ENCODE data around the gene NFYB.

Gene NFYB

GRCh38 chr12:104137902-104138796, at the start of gene NFYB:
NFYB (minus strand) TSS chr12:104138210; CDS start chr12:104135453, 2,757 bp downstream.
- H3K4me3 ChIP-seq (ENCODE audit: low read depth, low read length), result peak within 1 kb of the TSS; percentile 93
- H3K9me3 ChIP-seq (ENCODE audit: control insufficient read depth, insufficient read depth, low read depth, low read length), result no peaks in the 10 kb centered on the region
- peaks cover 19% of the 10 kb centered on the region for H3K36me3 ChIP-seq (ENCODE audit: control insufficient read depth, insufficient read depth, low read length)
- no peaks in the 10 kb centered on the region for H3K27me3 ChIP-seq (ENCODE audit: control insufficient read depth, insufficient read depth, low read length)
- H3K27ac ChIP-seq (ENCODE audit: low read depth, low read length), result peak within 1 kb of the TSS; percentile 69
- peak within 1 kb of the TSS; percentile 94 for H3K9ac ChIP-seq (ENCODE audit: low read length)
- H3K4me1 ChIP-seq (ENCODE audit: control insufficient read depth, insufficient read depth, low read length), result peaks cover 30% of the 10 kb centered on the region

- H3K9ac ChIP-seq (ENCODE audit: low read length), result no peak overlapping the region
- H3K4me1 ChIP-seq (ENCODE audit: control insufficient read depth, insufficient read depth, low read length), result no peaks in the 10 kb centered on the region
- no peaks in the 10 kb centered on the region for H3K36me3 ChIP-seq (ENCODE audit: control insufficient read depth, insufficient read depth, low read length)
- peaks cover 18% of the 10 kb centered on the region for H3K9me3 ChIP-seq (ENCODE audit: control insufficient read depth, insufficient read depth, low read depth, low read length)
- no peak overlapping the region for H3K27ac ChIP-seq (ENCODE audit: low read depth, low read length)
- H3K27me3 ChIP-seq (ENCODE audit: control insufficient read depth, insufficient read depth, low read length), result no peaks in the 10 kb centered on the region
- no peak overlapping the region for H3K4me3 ChIP-seq (ENCODE audit: low read depth, low read length)
These were observed 49.6 kb upstream of the NFYB start for GRCh38 chr12:104187446-104188155.

GRCh38 chr12:104183443-104183842, 45.4 kb upstream of the NFYB start:
- Histone ChIP-seq H3K4me3 (ENCODE audit: low read depth, low read length) (no peak overlapping the region), H3K4me1 (ENCODE audit: control insufficient read depth, insufficient read depth, low read length) (no peaks in the 10 kb centered on the region), H3K27me3 (ENCODE audit: control insufficient read depth, insufficient read depth, low read length) (no peaks in the 10 kb centered on the region), H3K27ac (ENCODE audit: low read depth, low read length) (no peak overlapping the region), H3K9me3 (ENCODE audit: control insufficient read depth, insufficient read depth, low read depth, low read length) (peaks cover 20% of the 10 kb centered on the region), H3K9ac (ENCODE audit: low read length) (no peak overlapping the region), H3K36me3 (ENCODE audit: control insufficient read depth, insufficient read depth, low read length) (no peaks in the 10 kb centered on the region)

- no peaks in the 10 kb centered on the region for H3K36me3 ChIP-seq (ENCODE audit: control insufficient read depth, insufficient read depth, low read length)
- H3K27me3 ChIP-seq (ENCODE audit: control insufficient read depth, insufficient read depth, low read length), result no peaks in the 10 kb centered on the region
These were observed 44.8 kb upstream of the NFYB start for GRCh38 chr12:104182621-104183378.

GRCh38 chr12:104182144-104182543, 44.1 kb upstream of the NFYB start:
- no peaks in the 10 kb centered on the region for H3K36me3 ChIP-seq (ENCODE audit: control insufficient read depth, insufficient read depth, low read length)
- peaks cover 20% of the 10 kb centered on the region for H3K9me3 ChIP-seq (ENCODE audit: control insufficient read depth, insufficient read depth, low read depth, low read length)
- no peak overlapping the region for H3K4me3 ChIP-seq (ENCODE audit: low read depth, low read length)
- H3K27me3 ChIP-seq (ENCODE audit: control insufficient read depth, insufficient read depth, low read length), result no peaks in the 10 kb centered on the region
- H3K27ac ChIP-seq (ENCODE audit: low read depth, low read length), result no peak overlapping the region
- no peak overlapping the region for H3K9ac ChIP-seq (ENCODE audit: low read length)
- no peaks in the 10 kb centered on the region for H3K4me1 ChIP-seq (ENCODE audit: control insufficient read depth, insufficient read depth, low read length)

More at GRCh38 chr12:104182621-104183378, 44.8 kb upstream of the NFYB start:
- Histone ChIP-seq H3K4me1 (ENCODE audit: control insufficient read depth, insufficient read depth, low read length) (no peaks in the 10 kb centered on the region), H3K27ac (ENCODE audit: low read depth, low read length) (no peak overlapping the region), H3K9ac (ENCODE audit: low read length) (no peak overlapping the region), H3K4me3 (ENCODE audit: low read depth, low read length) (no peak overlapping the region), H3K9me3 (ENCODE audit: control insufficient read depth, insufficient read depth, low read depth, low read length) (peaks cover 20% of the 10 kb centered on the region)

GRCh38 chr12:104181313-104181712, 43.3 kb upstream of the NFYB start:
- no peak overlapping the region for H3K9ac ChIP-seq (ENCODE audit: low read length)
- H3K27me3 ChIP-seq (ENCODE audit: control insufficient read depth, insufficient read depth, low read length), result no peaks in the 10 kb centered on the region
- peaks cover 20% of the 10 kb centered on the region for H3K9me3 ChIP-seq (ENCODE audit: control insufficient read depth, insufficient read depth, low read depth, low read length)
- no peak overlapping the region for H3K4me3 ChIP-seq (ENCODE audit: low read depth, low read length)
- no peaks in the 10 kb centered on the region for H3K4me1 ChIP-seq (ENCODE audit: control insufficient read depth, insufficient read depth, low read length)
- H3K27ac ChIP-seq (ENCODE audit: low read depth, low read length), result no peak overlapping the region
- no peaks in the 10 kb centered on the region for H3K36me3 ChIP-seq (ENCODE audit: control insufficient read depth, insufficient read depth, low read length)

- H3K4me3 ChIP-seq (ENCODE audit: low read depth, low read length), result no peak overlapping the region
- no peak overlapping the region for H3K9ac ChIP-seq (ENCODE audit: low read length)
- H3K27me3 ChIP-seq (ENCODE audit: control insufficient read depth, insufficient read depth, low read length), result no peaks in the 10 kb centered on the region
- no peaks in the 10 kb centered on the region for H3K4me1 ChIP-seq (ENCODE audit: control insufficient read depth, insufficient read depth, low read length)
- H3K36me3 ChIP-seq (ENCODE audit: control insufficient read depth, insufficient read depth, low read length), result no peaks in the 10 kb centered on the region
- no peak overlapping the region for H3K27ac ChIP-seq (ENCODE audit: low read depth, low read length)
- H3K9me3 ChIP-seq (ENCODE audit: control insufficient read depth, insufficient read depth, low read depth, low read length), result peaks cover 20% of the 10 kb centered on the region
These were observed 42.4 kb upstream of the NFYB start for GRCh38 chr12:104180374-104180773.

- Histone ChIP-seq H3K9ac (ENCODE audit: low read length) (no peak overlapping the region), H3K27me3 (ENCODE audit: control insufficient read depth, insufficient read depth, low read length) (no peaks in the 10 kb centered on the region), H3K4me3 (ENCODE audit: low read depth, low read length) (no peak overlapping the region), H3K9me3 (ENCODE audit: control insufficient read depth, insufficient read depth, low read depth, low read length) (peaks cover 3% of the 10 kb centered on the region; the same call in 1 of the 2 replicates), H3K36me3 (ENCODE audit: control insufficient read depth, insufficient read depth, low read length) (no peaks in the 10 kb centered on the region), H3K27ac (ENCODE audit: low read depth, low read length) (no peak overlapping the region), H3K4me1 (ENCODE audit: control insufficient read depth, insufficient read depth, low read length) (no peaks in the 10 kb centered on the region)
These were observed 39.9 kb upstream of the NFYB start for GRCh38 chr12:104177663-104178501.

- no peaks in the 10 kb centered on the region for H3K36me3 ChIP-seq (ENCODE audit: control insufficient read depth, insufficient read depth, low read length)
- no peaks in the 10 kb centered on the region for H3K4me1 ChIP-seq (ENCODE audit: control insufficient read depth, insufficient read depth, low read length)
- no peak overlapping the region for H3K4me3 ChIP-seq (ENCODE audit: low read depth, low read length)
- no peaks in the 10 kb centered on the region for H3K27me3 ChIP-seq (ENCODE audit: control insufficient read depth, insufficient read depth, low read length)
- no peak overlapping the region for H3K27ac ChIP-seq (ENCODE audit: low read depth, low read length)
- H3K9ac ChIP-seq (ENCODE audit: low read length), result no peak overlapping the region
- H3K9me3 ChIP-seq (ENCODE audit: control insufficient read depth, insufficient read depth, low read depth, low read length), result no peaks in the 10 kb centered on the region
These were observed 39.3 kb upstream of the NFYB start for GRCh38 chr12:104177336-104177662.

- no peak overlapping the region for H3K4me3 ChIP-seq (ENCODE audit: low read depth, low read length)
- no peak overlapping the region for H3K9ac ChIP-seq (ENCODE audit: low read length)
- H3K4me1 ChIP-seq (ENCODE audit: control insufficient read depth, insufficient read depth, low read length), result no peaks in the 10 kb centered on the region
- H3K27me3 ChIP-seq (ENCODE audit: control insufficient read depth, insufficient read depth, low read length), result no peaks in the 10 kb centered on the region
- H3K36me3 ChIP-seq (ENCODE audit: control insufficient read depth, insufficient read depth, low read length), result no peaks in the 10 kb centered on the region
- H3K27ac ChIP-seq (ENCODE audit: low read depth, low read length), result no peak overlapping the region
- H3K9me3 ChIP-seq (ENCODE audit: control insufficient read depth, insufficient read depth, low read depth, low read length), result no peaks in the 10 kb centered on the region
These were observed 37.8 kb upstream of the NFYB start for GRCh38 chr12:104175726-104176247.
